ENCODE data around the gene VSTM1.

The VSTM1 gene

GRCh38 chr19:54014920-54015560 lies 48.7 kb downstream of the VSTM1 start:
- no peak for ATAC-seq (ENCODE audit: insufficient read depth, low read depth)
- no peak overlapping the region for H2AFZ ChIP-seq (ENCODE audit: low read depth, low read length)
- H3K27ac ChIP-seq (ENCODE audit: low read length) = no peak overlapping the region
- no peak overlapping the region for H3K9ac ChIP-seq (ENCODE audit: low read depth, low read length)
- TF ChIP-seq EZH2 (IDR thresholded peaks at IDR 0.05; ENCODE audit: borderline replicate concordance, low read depth, low read length, severe bottlenecking) (no peak), CTCF (IDR thresholded peaks at IDR 0.05; ENCODE audit: borderline replicate concordance, extremely low read depth, low read length, poor library complexity, severe bottlenecking) (no peak)
- no peak for DNase-seq
- H3K27me3 ChIP-seq (ENCODE audit: insufficient read depth, low read length, poor library complexity) = no peaks in the 10 kb centered on the region
- H3K4me3 ChIP-seq (ENCODE audit: low read depth in 1 of 2, low read length in 2 of 2) = no peak overlapping the region
- H3K4me1 ChIP-seq (ENCODE audit: insufficient read depth, low read length) = no peaks in the 10 kb centered on the region
- H4K20me1 ChIP-seq (ENCODE audit: insufficient read depth, low read length) = no peaks in the 10 kb centered on the region
- H3K79me2 ChIP-seq (ENCODE audit: insufficient read depth, low read length) = no peaks in the 10 kb centered on the region
- no peak overlapping the region for H3K4me2 ChIP-seq (ENCODE audit: insufficient read depth, low read length)
- no peaks in the 10 kb centered on the region for H3K36me3 ChIP-seq (ENCODE audit: insufficient read depth, low read length)
- H3K9me3 ChIP-seq (ENCODE audit: insufficient read depth, low read length, severe bottlenecking) = no peaks in the 10 kb centered on the region

GRCh38 chr19:54013866-54014265 lies 49.8 kb downstream of the VSTM1 start:
- H3K4me2 ChIP-seq (ENCODE audit: insufficient read depth, low read length) = no peak overlapping the region

GRCh38 chr19:54011507-54012211 lies 52.0 kb downstream of the VSTM1 start:
- Histone ChIP-seq H3K27me3 (ENCODE audit: insufficient read depth, low read length, poor library complexity) (no peaks in the 10 kb centered on the region), H3K27ac (ENCODE audit: low read length) (no peak overlapping the region), H3K4me2 (ENCODE audit: insufficient read depth, low read length) (no peak overlapping the region), H3K4me3 (ENCODE audit: low read depth in 1 of 2, low read length in 2 of 2) (no peak overlapping the region), H3K79me2 (ENCODE audit: insufficient read depth, low read length) (no peaks in the 10 kb centered on the region), H3K4me1 (ENCODE audit: insufficient read depth, low read length) (no peaks in the 10 kb centered on the region), H3K9ac (ENCODE audit: low read depth, low read length) (no peak overlapping the region), H3K36me3 (ENCODE audit: insufficient read depth, low read length) (no peaks in the 10 kb centered on the region), H2AFZ (ENCODE audit: low read depth, low read length) (no peak overlapping the region), H4K20me1 (ENCODE audit: insufficient read depth, low read length) (no peaks in the 10 kb centered on the region), H3K9me3 (ENCODE audit: insufficient read depth, low read length, severe bottlenecking) (no peaks in the 10 kb centered on the region)
- no peak for TF ChIP-seq CTCF (IDR thresholded peaks at IDR 0.05; ENCODE audit: borderline replicate concordance, extremely low read depth, low read length, poor library complexity, severe bottlenecking)
- no peak for TF ChIP-seq EZH2 (IDR thresholded peaks at IDR 0.05; ENCODE audit: borderline replicate concordance, low read depth, low read length, severe bottlenecking)
- DNase-seq (no peak), ATAC-seq (ENCODE audit: insufficient read depth, low read depth) (no peak)

More at GRCh38 chr19:54013866-54014265, 49.8 kb downstream of the VSTM1 start:
- H3K9me3 ChIP-seq (ENCODE audit: insufficient read depth, low read length, severe bottlenecking) = no peaks in the 10 kb centered on the region
- DNase-seq (no peak), ATAC-seq (ENCODE audit: insufficient read depth, low read depth) (no peak)
- no peaks in the 10 kb centered on the region for H4K20me1 ChIP-seq (ENCODE audit: insufficient read depth, low read length)
- no peaks in the 10 kb centered on the region for H3K27me3 ChIP-seq (ENCODE audit: insufficient read depth, low read length, poor library complexity)
- H3K9ac ChIP-seq (ENCODE audit: low read depth, low read length) = no peak overlapping the region
- no peak overlapping the region for H3K4me3 ChIP-seq (ENCODE audit: low read depth in 1 of 2, low read length in 2 of 2)
- H3K36me3 ChIP-seq (ENCODE audit: insufficient read depth, low read length) = no peaks in the 10 kb centered on the region
- no peak for TF ChIP-seq EZH2 (IDR thresholded peaks at IDR 0.05; ENCODE audit: borderline replicate concordance, low read depth, low read length, severe bottlenecking)
- TF ChIP-seq CTCF (IDR thresholded peaks at IDR 0.05; ENCODE audit: borderline replicate concordance, extremely low read depth, low read length, poor library complexity, severe bottlenecking) = no peak
- H3K27ac ChIP-seq (ENCODE audit: low read length) = no peak overlapping the region
- no peaks in the 10 kb centered on the region for H3K79me2 ChIP-seq (ENCODE audit: insufficient read depth, low read length)
- no peak overlapping the region for H2AFZ ChIP-seq (ENCODE audit: low read depth, low read length)
- no peaks in the 10 kb centered on the region for H3K4me1 ChIP-seq (ENCODE audit: insufficient read depth, low read length)

All from DND-41 (cell line).